HL-60 (cell line): ENCODE results near the gene TIFAB.
A peak's percentile ranks its signal among the peaks of the same experiment; 100 is the strongest.

ENCODE experiments used
- DNase-seq, 2 experiments: peaks; one replicate each; pipeline ENCODE4 v3.0.0-alpha.2; 2010 to 2020; ENCODE audit warnings: low read depth in 1 of 2, low spot score in 1 of 2
- H3K27ac ChIP-seq: fragments of 250-450 bp; sonication (Bioruptor Pico); replicated peaks from 2 replicates; pipeline ENCODE4 v1.5.1; 2020; ENCODE audit warnings: mild to moderate bottlenecking, moderate library complexity
- H3K27me3 ChIP-seq: fragments of 250-450 bp; sonication (Bioruptor Pico); 2 replicates; pipeline ENCODE4 v1.5.1; 2021; ENCODE audit warnings: mild to moderate bottlenecking, moderate library complexity; ENCODE audit not compliant: insufficient read depth, poor library complexity, severe bottlenecking
- H3K4me3 ChIP-seq: replicated peaks from 2 replicates; pipeline ENCODE4 v1.5.1; 2011; ENCODE audit warnings: mild to moderate bottlenecking, control low read depth, low read length; ENCODE audit not compliant: insufficient read depth
- CTCF ChIP-seq: IDR thresholded peaks from one replicate; pipeline ENCODE4 v1.5.1; 2011; ENCODE audit warnings: low read length, control low read depth, inconsistent platforms; ENCODE audit not compliant: insufficient read depth
- GABPA ChIP-seq: IDR thresholded peaks from 2 replicates; pipeline ENCODE4 v1.6.1; 2012; ENCODE audit warnings: low read depth
- POLR2AphosphoS5 ChIP-seq: IDR thresholded peaks from 2 replicates; pipeline ENCODE4 v1.6.1; 2012; ENCODE audit warnings: low read depth
- REST ChIP-seq: IDR thresholded peaks from 2 replicates; pipeline ENCODE4 v1.6.1; 2012; ENCODE audit warnings: low read depth; ENCODE audit not compliant: insufficient replicate concordance
- SPI1 ChIP-seq: IDR thresholded peaks from 2 replicates; pipeline ENCODE4 v1.6.1; 2012; ENCODE audit warnings: low read depth, mild to moderate bottlenecking, borderline replicate concordance

Gene TIFAB

GRCh38 chr5:135467051-135467625 lies 15.0 kb upstream of the TIFAB start:
- TF ChIP-seq GABPA: no peak
- Histone ChIP-seq H3K27ac (no peak overlapping the region), H3K4me3 (no peak overlapping the region), H3K27me3 (no peaks in the 10 kb centered on the region)
- no peak for DNase-seq

- H3K27me3 ChIP-seq: no peaks in the 10 kb centered on the region
- TF ChIP-seq POLR2AphosphoS5 (no peak), CTCF (peak; percentile 65), REST (no peak), GABPA (no peak), SPI1 (no peak)
- H3K4me3 ChIP-seq: no peak overlapping the region
These were observed 14.3 kb upstream of the TIFAB start for GRCh38 chr5:135466178-135467050.

GRCh38 chr5:135465391-135466122 lies 13.4 kb upstream of the TIFAB start:
- H3K27ac ChIP-seq: no peak overlapping the region
- TF ChIP-seq CTCF: no peak
- TF ChIP-seq REST: no peak
- no peak for TF ChIP-seq GABPA
- no peak for TF ChIP-seq POLR2AphosphoS5
- TF ChIP-seq SPI1: no peak
- no peak for DNase-seq
- no peaks in the 10 kb centered on the region for H3K27me3 ChIP-seq
- H3K4me3 ChIP-seq: no peak overlapping the region

More at GRCh38 chr5:135466178-135467050, 14.3 kb upstream of the TIFAB start:
- peak in 1 of 2 experiments; percentile 57 for DNase-seq
- no peak overlapping the region for H3K27ac ChIP-seq

GRCh38 chr5:135462304-135462703 lies 10.2 kb upstream of the TIFAB start:
- peak in 1 of 2 experiments; percentile 52 for DNase-seq
- no peak overlapping the region for H3K27ac ChIP-seq
- no peak for TF ChIP-seq SPI1
- no peak for TF ChIP-seq CTCF
- no peak for TF ChIP-seq REST
- no peak for TF ChIP-seq POLR2AphosphoS5
- TF ChIP-seq GABPA: no peak
- H3K4me3 ChIP-seq: no peak overlapping the region
- H3K27me3 ChIP-seq: no peaks in the 10 kb centered on the region
